ENCODE results near the gene ZBTB7C.

GRCh38 chr18:48044944-48045343 lies 364.2 kb downstream of the ZBTB7C start:
- TF ChIP-seq EZH2 (IDR thresholded peaks at IDR 0.05; ENCODE audit: borderline replicate concordance, control insufficient read depth, low read depth, low read length) = no peak
- TF ChIP-seq BCL3 (IDR thresholded peaks at IDR 0.05; ENCODE audit: borderline replicate concordance, insufficient read depth, low read depth, low read length, poor library complexity, severe bottlenecking) = no peak
- TF ChIP-seq POLR2A (IDR thresholded peaks at IDR 0.05; ENCODE audit: low read depth, low read length) = no peak
- no peak for TF ChIP-seq SIX5 (IDR thresholded peaks at IDR 0.05; ENCODE audit: low read depth, low read length, severe bottlenecking)
- TF ChIP-seq CTCF (IDR thresholded peaks at IDR 0.05 in 2 of 3, conservative IDR thresholded peaks at IDR 0.05 in 1 of 3; ENCODE audit: control insufficient read depth in 2 of 3, extremely low read depth in 1 of 3, insufficient read depth in 1 of 3, low read depth in 3 of 3, low read length in 3 of 3) = no peak
- no peak for TF ChIP-seq FOXM1 (IDR thresholded peaks at IDR 0.05; ENCODE audit: low read depth, low read length)
- TF ChIP-seq FOS (IDR thresholded peaks at IDR 0.05; ENCODE audit: borderline replicate concordance, extremely low read depth, insufficient read length) = no peak
- no peak for TF ChIP-seq CUX1 (IDR thresholded peaks at IDR 0.05; ENCODE audit: insufficient replicate concordance, low read depth, low read length)
- no peak for TF ChIP-seq REST (IDR thresholded peaks at IDR 0.05; ENCODE audit: low read depth, low read length)
- no peak for TF ChIP-seq SREBF2 (IDR thresholded peaks at IDR 0.05; ENCODE audit: low read length)
- no peak for TF ChIP-seq NRF1 (conservative IDR thresholded peaks at IDR 0.05; ENCODE audit: low read depth, low read length)

All from GM12878 (cell line).